HepG2 (cell line): ENCODE measurements around the gene ATP6V0D1. TPM values are rescaled to one million over a fixed set of nuclear protein-coding genes. Genes with fewer than 3 reads are reported as not detected.

Source experiments
- ADNP ChIP-seq: sonication (generic); formaldehyde crosslinking; IDR thresholded peaks from 2 replicates; pipeline ENCODE4 v1.4.0; 2020; ENCODE audit warnings: missing genetic modification reagents
- FOXK1 ChIP-seq: sonication (generic); formaldehyde crosslinking; IDR thresholded peaks from 2 replicates; pipeline ENCODE4 v1.4.0; 2020; ENCODE audit warnings: low read depth, missing genetic modification reagents, borderline replicate concordance
- ZBTB20 ChIP-seq: sonication (generic); formaldehyde crosslinking; IDR thresholded peaks from 2 replicates; pipeline ENCODE4 v1.8.1; 2023; ENCODE audit warnings: missing genetic modification reagents, low read depth, mild to moderate bottlenecking, borderline replicate concordance
- ZMYM2 ChIP-seq: sonication (generic); formaldehyde crosslinking; IDR thresholded peaks from 2 replicates; pipeline ENCODE4 v1.8.0; 2022; ENCODE audit warnings: mild to moderate bottlenecking, missing genetic modification reagents
- ZMYM4 ChIP-seq: sonication (generic); formaldehyde crosslinking; IDR thresholded peaks from 2 replicates; pipeline ENCODE4 v1.8.1; 2023; ENCODE audit warnings: mild to moderate bottlenecking, missing genetic modification reagents
- ZNF24 ChIP-seq: fragments of 450-650 bp; IDR thresholded peaks from 2 replicates; pipeline ENCODE4 v1.6.1; 2017; ENCODE audit warnings: antibody characterized with exemption, mild to moderate bottlenecking
- polyA plus RNA-seq, 8 experiments: library from polyadenylated mRNA; depleted of rRNA in 3 of 8; stranded (reverse) in 7 of 8; unstranded in 1 of 8; fragments of >200 nt; fragmentation: Illumina TruSeq in 4 of 8; extraction: Trizol in 4 of 8; gene quantifications; 2 replicates each; pipeline versions ENCODE4 v1.2.1 to v1.2.3, GENCODE V29; 2011 to 2016; ENCODE audit warnings: low read depth in 4 of 8, missing spikeins in 1 of 8, mixed read lengths in 1 of 8; ENCODE audit not compliant: insufficient read depth in 1 of 8
- total RNA-seq, 5 experiments: library from RNA; depleted of rRNA; stranded (reverse); fragments of >200 nt; fragmentation: Illumina TruSeq; extraction: Trizol; gene quantifications; 2 replicates each; pipeline ENCODE4 v1.2.3, GENCODE V29; 2016; ENCODE audit warnings: low read depth in 1 of 5
- TF ChIP-seq, protein P1 (sequence below): sonication (generic); formaldehyde crosslinking; IDR thresholded peaks from 2 replicates; pipeline ENCODE4 v1.8.0; 2022; ENCODE audit warnings: missing genetic modification reagents, mild to moderate bottlenecking, inconsistent platforms, borderline replicate concordance
- TF ChIP-seq, protein P2 (sequence below): sonication (generic); formaldehyde crosslinking; IDR thresholded peaks from 2 replicates; pipeline ENCODE4 v1.4.0; 2020; ENCODE audit warnings: missing genetic modification reagents, borderline replicate concordance
- TF ChIP-seq, protein P3 (sequence below): sonication (generic); formaldehyde crosslinking; IDR thresholded peaks from 2 replicates; pipeline ENCODE4 v1.8.1; 2023; ENCODE audit warnings: mild to moderate bottlenecking, missing genetic modification reagents, borderline replicate concordance
- TF ChIP-seq, protein P4 (sequence below): sonication (generic); formaldehyde crosslinking; IDR thresholded peaks from 2 replicates; pipeline ENCODE4 v1.4.0; 2020; ENCODE audit warnings: missing genetic modification reagents
- TF ChIP-seq, protein P5 (sequence below): sonication (generic); formaldehyde crosslinking; IDR thresholded peaks from 2 replicates; pipeline ENCODE4 v1.5.0; 2020; ENCODE audit warnings: mild to moderate bottlenecking, missing genetic modification reagents, borderline replicate concordance

Gene ATP6V0D1
- total and polyA plus RNA-seq, 2 of the 13 experiments (the other 11 are each of a cell fraction or from before 2014, with no cell fraction given) = 51.1 to 61.3 TPM

DNA sequence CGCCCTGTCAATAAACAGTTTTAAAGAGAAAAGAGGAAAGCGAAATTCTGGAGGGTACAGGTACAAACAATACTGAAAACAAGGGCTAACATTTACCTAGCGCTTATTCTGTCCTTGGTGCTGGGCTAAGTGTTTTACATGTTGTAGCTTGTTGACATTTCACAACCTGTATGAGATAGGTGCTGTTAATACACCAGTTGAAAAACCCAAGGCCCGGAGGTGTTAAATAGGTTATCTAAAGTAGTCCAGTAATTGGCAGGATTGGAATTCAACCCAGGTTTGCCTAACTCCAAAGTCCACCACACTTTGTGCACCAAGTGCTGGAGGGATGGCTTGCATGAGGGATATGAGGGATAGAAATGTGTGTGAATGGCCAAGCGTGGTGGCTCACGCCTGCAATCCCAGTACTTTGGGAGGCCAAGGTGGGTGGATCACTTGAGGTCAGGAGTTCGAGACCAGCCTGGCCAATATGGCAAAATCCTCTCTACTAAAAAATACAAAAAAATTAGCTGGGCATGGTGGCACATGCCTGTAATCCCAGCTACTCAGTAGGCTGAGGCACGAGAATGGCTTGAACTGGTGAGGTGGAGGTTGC lies 2.9 kb downstream of the ATP6V0D1 start (continued):
- TF ChIP-seq ZMYM2 (CRISPR knock-in tag) = no peak
- TF ChIP-seq, protein P1, sequence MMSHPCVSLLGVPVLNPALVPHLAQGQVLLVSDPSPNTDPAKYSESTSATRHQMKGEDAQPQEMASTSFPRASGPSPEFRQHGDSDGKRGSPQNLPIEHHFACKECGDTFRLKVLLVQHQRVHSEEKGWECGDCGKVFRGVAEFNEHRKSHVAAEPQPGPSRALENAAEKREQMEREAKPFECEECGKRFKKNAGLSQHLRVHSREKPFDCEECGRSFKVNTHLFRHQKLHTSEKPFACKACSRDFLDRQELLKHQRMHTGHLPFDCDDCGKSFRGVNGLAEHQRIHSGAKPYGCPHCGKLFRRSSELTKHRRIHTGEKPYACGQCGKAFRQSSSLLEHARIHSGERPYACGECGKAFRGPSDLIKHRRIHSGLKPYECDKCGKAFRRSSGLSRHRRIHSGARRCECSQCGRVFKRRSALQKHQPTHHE (CRISPR knock-in tag) = no peak
- TF ChIP-seq, protein P2, sequence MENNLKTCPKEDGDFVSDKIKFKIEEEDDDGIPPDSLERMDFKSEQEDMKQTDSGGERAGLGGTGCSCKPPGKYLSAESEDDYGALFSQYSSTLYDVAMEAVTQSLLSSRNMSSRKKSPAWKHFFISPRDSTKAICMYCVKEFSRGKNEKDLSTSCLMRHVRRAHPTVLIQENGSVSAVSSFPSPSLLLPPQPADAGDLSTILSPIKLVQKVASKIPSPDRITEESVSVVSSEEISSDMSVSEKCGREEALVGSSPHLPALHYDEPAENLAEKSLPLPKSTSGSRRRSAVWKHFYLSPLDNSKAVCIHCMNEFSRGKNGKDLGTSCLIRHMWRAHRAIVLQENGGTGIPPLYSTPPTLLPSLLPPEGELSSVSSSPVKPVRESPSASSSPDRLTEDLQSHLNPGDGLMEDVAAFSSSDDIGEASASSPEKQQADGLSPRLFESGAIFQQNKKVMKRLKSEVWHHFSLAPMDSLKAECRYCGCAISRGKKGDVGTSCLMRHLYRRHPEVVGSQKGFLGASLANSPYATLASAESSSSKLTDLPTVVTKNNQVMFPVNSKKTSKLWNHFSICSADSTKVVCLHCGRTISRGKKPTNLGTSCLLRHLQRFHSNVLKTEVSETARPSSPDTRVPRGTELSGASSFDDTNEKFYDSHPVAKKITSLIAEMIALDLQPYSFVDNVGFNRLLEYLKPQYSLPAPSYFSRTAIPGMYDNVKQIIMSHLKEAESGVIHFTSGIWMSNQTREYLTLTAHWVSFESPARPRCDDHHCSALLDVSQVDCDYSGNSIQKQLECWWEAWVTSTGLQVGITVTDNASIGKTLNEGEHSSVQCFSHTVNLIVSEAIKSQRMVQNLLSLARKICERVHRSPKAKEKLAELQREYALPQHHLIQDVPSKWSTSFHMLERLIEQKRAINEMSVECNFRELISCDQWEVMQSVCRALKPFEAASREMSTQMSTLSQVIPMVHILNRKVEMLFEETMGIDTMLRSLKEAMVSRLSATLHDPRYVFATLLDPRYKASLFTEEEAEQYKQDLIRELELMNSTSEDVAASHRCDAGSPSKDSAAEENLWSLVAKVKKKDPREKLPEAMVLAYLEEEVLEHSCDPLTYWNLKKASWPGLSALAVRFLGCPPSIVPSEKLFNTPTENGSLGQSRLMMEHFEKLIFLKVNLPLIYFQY (CRISPR knock-in tag) = no peak
- no peak for TF ChIP-seq ZBTB20 (CRISPR knock-in tag)
- peak; percentile 15; the same call in 1 of the 2 replicates for TF ChIP-seq FOXK1 (CRISPR knock-in tag)
- TF ChIP-seq ZNF24 = no peak
- TF ChIP-seq, protein P3, sequence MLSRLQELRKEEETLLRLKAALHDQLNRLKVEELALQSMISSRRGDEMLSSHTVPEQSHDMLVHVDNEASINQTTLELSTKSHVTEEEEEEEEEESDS (CRISPR knock-in tag) = no peak
- TF ChIP-seq, protein P4, sequence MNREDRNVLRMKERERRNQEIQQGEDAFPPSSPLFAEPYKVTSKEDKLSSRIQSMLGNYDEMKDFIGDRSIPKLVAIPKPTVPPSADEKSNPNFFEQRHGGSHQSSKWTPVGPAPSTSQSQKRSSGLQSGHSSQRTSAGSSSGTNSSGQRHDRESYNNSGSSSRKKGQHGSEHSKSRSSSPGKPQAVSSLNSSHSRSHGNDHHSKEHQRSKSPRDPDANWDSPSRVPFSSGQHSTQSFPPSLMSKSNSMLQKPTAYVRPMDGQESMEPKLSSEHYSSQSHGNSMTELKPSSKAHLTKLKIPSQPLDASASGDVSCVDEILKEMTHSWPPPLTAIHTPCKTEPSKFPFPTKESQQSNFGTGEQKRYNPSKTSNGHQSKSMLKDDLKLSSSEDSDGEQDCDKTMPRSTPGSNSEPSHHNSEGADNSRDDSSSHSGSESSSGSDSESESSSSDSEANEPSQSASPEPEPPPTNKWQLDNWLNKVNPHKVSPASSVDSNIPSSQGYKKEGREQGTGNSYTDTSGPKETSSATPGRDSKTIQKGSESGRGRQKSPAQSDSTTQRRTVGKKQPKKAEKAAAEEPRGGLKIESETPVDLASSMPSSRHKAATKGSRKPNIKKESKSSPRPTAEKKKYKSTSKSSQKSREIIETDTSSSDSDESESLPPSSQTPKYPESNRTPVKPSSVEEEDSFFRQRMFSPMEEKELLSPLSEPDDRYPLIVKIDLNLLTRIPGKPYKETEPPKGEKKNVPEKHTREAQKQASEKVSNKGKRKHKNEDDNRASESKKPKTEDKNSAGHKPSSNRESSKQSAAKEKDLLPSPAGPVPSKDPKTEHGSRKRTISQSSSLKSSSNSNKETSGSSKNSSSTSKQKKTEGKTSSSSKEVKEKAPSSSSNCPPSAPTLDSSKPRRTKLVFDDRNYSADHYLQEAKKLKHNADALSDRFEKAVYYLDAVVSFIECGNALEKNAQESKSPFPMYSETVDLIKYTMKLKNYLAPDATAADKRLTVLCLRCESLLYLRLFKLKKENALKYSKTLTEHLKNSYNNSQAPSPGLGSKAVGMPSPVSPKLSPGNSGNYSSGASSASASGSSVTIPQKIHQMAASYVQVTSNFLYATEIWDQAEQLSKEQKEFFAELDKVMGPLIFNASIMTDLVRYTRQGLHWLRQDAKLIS (CRISPR knock-in tag) = no peak
- TF ChIP-seq ZMYM4 (CRISPR knock-in tag) = no peak
- 0 out of 2 replicates have a peak, but pooled peaks have one; percentile 41 for TF ChIP-seq ADNP (CRISPR knock-in tag)
- TF ChIP-seq, protein P5, sequence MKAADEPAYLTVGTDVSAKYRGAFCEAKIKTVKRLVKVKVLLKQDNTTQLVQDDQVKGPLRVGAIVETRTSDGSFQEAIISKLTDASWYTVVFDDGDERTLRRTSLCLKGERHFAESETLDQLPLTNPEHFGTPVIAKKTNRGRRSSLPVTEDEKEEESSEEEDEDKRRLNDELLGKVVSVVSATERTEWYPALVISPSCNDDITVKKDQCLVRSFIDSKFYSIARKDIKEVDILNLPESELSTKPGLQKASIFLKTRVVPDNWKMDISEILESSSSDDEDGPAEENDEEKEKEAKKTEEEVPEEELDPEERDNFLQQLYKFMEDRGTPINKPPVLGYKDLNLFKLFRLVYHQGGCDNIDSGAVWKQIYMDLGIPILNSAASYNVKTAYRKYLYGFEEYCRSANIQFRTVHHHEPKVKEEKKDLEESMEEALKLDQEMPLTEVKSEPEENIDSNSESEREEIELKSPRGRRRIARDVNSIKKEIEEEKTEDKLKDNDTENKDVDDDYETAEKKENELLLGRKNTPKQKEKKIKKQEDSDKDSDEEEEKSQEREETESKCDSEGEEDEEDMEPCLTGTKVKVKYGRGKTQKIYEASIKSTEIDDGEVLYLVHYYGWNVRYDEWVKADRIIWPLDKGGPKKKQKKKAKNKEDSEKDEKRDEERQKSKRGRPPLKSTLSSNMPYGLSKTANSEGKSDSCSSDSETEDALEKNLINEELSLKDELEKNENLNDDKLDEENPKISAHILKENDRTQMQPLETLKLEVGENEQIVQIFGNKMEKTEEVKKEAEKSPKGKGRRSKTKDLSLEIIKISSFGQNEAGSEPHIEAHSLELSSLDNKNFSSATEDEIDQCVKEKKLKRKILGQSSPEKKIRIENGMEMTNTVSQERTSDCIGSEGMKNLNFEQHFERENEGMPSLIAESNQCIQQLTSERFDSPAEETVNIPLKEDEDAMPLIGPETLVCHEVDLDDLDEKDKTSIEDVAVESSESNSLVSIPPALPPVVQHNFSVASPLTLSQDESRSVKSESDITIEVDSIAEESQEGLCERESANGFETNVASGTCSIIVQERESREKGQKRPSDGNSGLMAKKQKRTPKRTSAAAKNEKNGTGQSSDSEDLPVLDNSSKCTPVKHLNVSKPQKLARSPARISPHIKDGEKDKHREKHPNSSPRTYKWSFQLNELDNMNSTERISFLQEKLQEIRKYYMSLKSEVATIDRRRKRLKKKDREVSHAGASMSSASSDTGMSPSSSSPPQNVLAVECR (CRISPR knock-in tag) = peak; percentile 24; the same call in 1 of the 2 replicates
